ENCODE results near the gene PHYKPL.

The PHYKPL gene

DNA sequence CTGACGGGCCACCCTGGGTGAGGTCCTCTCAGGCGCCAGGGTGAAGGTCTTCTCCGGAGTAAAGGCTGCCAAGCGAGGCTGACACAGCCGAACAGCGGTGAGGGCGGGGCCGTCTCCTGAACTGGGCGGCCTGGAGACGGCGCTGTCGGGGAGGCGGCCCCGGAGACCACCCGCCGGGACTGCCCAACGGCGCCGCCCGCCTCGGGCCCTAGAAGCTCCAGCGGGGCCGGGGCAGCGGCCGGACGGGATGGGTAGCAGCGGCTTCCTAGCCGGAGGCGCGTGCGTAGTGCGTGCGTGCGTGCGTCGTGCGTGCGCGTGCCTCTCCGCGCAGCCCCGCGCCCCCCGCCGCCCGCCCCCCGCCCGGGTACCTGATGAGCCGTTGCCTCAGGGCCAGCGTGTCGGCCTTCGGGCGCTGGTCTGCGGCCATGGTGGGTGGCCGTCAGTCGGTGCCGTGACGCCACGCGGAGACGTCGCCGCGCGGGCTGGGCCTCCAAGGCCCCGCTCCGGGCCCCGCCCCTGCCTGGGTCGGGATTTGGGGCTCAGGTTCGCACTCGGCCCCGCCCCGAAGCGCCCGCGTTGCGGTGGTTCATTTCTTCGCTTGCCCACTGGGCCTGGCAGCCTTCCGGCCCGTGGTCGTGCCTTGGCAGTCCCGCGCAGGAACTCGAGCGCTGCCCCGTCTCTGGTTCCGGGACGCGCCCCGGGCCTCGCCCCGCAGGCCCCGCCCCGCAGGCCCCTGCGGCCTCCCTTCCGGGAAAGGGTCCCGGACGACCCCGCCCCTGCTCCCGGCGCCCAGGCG, at the start of gene PHYKPL:
Gene PHYKPL, minus strand, starts transcription at position 679 of the 796 bp plus-strand sequence. Its CDS starts 252 bp downstream, at position 427.
- DNase-seq = peak; percentile 67

GRCh38 chr5:178282391-178282790, 49.8 kb upstream of the PHYKPL start:
- no peak for DNase-seq

DNA sequence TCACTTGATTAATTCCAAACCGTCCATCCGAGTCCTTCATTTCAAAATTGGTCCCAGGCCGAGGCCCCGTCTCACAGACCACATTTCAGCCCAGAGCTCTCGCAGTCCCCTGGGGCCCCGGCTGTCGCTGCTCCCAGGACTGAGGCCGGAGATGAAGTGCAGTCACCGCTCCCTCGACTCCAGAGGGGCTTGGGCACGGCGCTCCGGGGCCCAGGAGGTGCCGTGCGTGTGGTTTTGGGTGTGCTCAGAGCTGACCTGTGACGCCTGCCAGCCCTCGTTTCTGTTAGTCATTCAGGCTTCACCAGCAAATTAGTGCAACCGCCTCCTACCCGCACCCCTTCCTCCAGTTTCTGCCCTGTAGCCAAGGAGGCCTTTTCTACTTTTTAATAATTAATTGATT, 48.7 kb upstream of the PHYKPL start:
- DNase-seq = no peak

DNA sequence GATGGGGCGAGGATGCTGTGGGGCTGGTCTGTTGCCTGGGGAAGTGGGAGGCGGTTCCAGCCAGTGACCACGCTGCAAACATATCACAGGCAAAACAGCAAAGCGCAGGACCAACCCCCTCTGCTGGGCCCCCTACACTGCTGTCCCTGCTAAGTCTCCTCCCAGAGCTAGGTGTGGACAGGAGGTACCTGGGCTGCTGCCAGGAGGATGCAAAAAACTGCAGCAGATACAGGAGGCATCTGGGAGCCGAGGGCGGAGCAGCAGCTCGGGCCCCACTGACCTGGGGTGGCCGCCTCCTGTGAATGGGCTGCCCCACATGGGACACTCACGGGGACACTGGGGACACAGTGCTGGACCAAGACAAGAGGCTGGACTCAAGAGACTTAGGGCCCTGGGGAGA, 48.0 kb upstream of the PHYKPL start:
- DNase-seq = no peak

GRCh38 chr5:178279723-178280438, 47.3 kb upstream of the PHYKPL start:
- peak; percentile 54 for DNase-seq

- no peak for DNase-seq
Observed at GRCh38 chr5:178279026-178279722, 46.6 kb upstream of the PHYKPL start.

GRCh38 chr5:178278358-178279023, 45.9 kb upstream of the PHYKPL start:
- DNase-seq = no peak

DNA sequence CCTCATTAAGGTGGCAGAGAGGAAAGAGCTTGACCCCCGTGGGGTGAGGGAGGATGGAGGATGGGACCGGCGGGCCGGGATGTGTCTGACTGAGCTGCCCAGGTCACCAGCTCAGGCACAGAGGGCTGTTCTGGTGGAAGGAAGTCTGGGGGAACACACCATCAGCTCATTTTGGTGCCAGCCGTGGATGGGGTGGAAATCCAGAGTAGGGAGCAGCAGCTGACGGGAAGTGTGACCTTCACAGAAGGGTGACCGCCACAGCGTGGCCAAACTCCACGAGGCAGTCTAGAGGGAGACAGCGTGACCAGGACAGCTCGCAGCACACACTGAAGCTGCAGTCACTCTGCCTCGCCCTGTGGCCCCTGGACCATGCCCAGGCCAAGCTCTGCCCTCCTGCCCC, 45.3 kb upstream of the PHYKPL start:
- no peak for DNase-seq

DNA sequence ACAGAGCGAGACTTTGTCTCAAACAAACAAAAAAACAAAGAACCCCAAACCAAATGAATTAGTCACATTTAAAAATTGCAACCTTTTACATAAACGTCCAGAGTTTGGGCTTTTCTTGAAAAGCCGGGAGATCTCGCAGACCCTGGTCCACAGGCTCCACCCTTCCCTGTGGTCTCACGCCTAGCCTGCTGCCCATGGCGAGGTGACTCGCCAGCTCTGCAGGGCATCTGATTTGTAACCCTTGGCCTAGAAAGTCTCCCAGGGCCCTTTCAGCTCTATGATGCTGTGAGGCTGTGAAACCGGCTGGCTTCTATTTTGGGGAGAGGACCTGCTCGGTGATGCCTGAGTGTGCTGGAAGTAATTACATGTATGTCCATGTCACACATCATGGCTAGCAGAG, 44.7 kb upstream of the PHYKPL start:
- DNase-seq = no peak

GRCh38 chr5:178274781-178275537, 42.4 kb upstream of the PHYKPL start:
- no peak for DNase-seq

DNA sequence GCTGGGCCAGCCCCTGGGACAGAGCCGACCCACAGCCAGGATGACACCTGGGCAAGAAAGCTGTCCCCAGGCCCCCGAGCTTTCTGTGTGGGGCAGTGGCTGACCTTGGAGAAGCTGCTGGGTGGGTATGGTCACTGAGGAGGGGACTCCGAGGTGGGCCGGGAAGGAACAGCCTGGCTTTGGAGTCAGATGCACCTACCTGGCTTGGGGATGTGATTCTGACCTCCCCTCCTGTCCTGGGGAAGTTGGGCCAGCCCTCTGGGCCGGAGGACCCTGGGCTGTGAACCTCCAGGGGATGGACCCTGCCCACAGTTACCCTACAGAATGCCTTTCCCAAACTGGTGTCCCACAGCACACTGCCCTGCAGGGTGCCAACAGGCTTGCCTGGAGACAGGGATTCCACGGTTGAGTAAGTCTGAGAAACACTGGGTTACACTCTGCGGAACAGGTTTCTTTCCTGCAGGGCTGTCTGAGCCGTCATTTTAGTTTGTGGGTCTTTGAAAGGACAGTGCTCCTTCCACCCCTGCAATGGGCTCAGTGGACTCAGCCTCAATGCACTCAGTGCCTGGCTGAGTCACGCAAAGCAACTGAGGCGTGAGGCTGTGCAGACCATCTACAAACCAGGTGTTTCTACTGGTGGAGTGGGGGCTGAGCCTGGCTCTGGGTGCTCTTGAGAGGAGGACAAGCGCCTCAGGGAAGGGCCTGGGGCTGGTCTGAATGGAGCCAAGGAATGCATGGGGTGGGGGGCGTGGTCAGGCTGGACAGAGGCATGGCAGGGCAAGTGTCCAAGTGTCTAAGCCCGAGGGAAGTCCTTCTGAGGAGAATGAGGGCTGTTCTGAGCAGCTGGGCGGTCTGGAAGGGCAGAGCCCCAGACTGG, 41.3 kb upstream of the PHYKPL start:
- DNase-seq = no peak

- DNase-seq = no peak
Observed at GRCh38 chr5:178273041-178273440, 40.4 kb upstream of the PHYKPL start.

- DNase-seq = no peak
Observed at GRCh38 chr5:178272591-178272990, 40.0 kb upstream of the PHYKPL start.

DNA sequence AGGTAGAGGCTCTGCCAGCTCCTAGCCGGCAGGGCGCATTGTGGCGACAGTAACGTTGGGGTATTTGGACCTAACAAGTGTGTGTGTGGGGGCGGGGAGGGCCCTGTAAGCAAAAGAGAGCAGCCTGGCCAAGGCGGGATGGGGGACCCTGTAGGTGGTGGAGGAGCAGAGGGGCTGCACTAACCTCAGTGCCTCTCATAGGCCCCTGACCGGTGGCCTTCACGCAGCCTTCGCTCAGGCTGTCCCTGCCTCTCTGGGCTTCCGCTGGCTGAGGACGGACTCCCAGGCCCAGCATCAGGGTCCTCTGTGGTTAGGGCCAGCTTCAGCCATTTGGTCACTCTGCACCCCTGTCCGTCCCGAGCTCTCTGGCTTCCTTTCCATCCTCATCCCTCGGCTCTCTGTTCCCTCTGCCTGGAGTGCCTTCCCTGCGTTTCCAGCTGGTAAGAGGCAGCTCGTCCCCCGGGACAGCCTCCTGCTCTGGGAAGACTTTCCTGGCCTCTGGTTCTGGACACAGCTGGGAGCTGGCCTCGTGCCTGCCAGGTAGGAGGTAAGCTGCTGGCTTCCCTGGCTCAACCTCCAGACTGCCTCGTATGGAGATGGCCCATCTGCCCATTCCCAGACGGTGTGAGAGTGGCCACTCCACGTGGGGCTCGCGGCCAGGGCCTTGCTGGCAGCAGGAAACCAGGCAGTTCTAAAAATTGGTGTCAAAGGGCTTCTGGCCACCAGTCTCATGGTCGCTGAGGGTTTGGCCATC, 39.3 kb upstream of the PHYKPL start:
- no peak for DNase-seq

DNA sequence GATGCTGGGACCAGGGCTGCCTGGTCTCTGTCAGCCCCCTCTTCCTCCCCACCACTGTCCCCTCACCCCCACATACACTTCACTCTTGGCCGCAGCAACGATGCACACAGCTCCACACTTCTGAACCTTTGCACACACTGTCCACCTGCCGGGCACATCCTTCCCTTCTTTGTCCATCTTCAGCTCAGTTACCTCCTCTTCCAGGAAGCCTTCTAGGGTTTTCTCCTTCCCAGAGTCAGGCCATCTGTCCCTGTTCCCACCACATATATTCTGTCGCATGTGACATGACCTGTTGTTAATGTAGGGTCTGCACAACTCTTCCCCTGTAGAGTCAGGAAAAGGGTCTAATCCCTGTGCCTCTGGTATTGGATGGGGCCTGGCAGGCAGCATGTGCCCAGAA, 38.6 kb upstream of the PHYKPL start:
- DNase-seq = no peak

DNA sequence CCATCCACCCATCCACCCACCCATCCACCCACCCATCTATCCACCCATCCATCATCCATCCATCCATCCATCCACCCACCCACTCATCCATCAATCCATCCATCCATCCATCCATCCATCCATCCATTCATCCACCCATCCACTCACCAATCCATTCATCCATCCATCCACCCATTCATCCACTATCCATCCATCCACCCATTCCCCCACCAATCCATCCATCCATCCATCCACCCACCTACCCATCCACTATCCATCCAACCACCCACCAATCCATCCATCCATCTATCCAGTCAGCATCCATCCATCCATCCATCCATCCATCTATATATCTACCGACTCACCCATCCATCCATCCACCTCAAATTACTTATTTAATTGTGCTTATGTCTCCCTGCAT, 36.9 kb upstream of the PHYKPL start:
- DNase-seq = no peak

DNA sequence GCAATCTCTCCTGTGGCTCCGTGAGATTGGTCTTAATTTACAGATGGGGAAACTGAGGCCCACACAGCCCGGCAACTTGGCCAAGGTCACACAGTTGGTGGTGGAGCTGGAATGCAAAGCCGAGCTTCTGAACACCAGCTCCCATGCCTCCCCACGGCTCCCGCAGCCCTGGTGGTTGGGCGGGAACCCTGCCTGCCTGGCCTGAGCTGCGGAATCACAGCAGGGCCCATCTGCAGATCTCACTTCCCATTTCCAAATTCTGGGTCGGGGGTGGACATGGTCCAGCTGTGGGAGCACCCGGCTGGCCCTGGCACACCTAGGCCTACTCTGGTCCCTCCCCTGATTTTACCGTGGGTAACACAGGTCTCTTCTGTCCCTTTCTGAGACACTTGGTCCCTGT, 35.3 kb upstream of the PHYKPL start:
- no peak for DNase-seq

DNA sequence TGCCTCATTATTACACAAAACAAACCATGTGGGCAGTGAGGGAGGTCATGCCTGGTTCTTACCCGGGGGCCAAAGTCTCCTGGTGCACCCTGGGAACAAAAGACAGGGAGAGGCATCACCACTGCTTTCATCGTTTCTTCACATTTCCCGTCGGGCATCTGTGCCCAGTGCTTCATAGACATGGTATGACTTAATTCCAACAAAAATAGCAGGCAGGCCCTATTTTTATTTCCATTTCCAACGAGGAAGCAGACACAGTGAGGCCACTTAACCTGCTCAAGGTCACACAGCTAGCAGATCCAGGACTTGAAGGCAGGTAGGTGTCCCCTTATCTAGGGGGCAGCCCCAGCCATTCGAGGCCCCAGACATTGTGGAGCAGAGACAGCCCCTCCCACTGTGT, 34.6 kb upstream of the PHYKPL start:
- no peak for DNase-seq

DNA sequence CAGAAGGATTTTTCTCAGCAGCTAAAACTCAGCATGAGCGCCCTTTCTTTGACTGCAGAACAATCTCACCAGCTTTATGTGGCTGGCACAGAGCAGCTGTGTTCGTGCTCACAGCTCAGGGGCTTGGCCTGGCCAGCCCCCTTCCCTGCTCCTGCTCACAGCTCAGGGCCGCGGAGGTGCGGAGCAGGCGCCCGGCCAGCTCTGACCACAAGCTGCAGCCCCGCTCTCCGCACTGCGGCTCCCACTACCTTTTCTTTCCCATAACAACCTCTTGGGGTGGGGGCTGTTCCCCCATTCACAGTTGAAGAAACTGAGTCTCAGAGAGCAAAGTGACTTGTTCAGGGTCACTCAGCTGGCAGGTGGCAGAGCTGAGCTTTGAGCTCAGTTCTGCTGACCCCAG, 34.0 kb upstream of the PHYKPL start:
- no peak for DNase-seq

DNA sequence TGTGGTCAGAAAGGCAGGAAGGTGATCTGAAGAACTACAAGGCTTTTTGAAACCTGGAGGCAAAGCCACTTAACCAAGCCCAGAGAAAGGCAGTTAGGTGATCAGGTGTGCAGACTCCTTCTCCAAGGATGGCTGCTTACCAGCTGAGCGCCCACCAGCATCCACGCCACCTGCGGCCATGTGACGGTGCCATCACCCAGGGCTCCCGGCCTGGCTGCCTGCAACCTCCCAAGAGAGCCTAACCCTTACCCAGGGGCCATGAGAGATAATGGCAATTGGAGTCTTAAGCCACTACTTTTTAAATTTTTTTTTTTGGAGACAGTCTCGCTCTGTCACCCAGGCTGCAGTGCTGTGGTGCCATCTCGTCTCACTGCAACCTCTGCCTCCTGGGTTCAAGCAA, 33.1 kb upstream of the PHYKPL start:
- no peak for DNase-seq

- no peak for DNase-seq
Observed at GRCh38 chr5:178264044-178264443, 31.4 kb upstream of the PHYKPL start.
